ENCODE measurements around the gene IGFN1.

DNA sequence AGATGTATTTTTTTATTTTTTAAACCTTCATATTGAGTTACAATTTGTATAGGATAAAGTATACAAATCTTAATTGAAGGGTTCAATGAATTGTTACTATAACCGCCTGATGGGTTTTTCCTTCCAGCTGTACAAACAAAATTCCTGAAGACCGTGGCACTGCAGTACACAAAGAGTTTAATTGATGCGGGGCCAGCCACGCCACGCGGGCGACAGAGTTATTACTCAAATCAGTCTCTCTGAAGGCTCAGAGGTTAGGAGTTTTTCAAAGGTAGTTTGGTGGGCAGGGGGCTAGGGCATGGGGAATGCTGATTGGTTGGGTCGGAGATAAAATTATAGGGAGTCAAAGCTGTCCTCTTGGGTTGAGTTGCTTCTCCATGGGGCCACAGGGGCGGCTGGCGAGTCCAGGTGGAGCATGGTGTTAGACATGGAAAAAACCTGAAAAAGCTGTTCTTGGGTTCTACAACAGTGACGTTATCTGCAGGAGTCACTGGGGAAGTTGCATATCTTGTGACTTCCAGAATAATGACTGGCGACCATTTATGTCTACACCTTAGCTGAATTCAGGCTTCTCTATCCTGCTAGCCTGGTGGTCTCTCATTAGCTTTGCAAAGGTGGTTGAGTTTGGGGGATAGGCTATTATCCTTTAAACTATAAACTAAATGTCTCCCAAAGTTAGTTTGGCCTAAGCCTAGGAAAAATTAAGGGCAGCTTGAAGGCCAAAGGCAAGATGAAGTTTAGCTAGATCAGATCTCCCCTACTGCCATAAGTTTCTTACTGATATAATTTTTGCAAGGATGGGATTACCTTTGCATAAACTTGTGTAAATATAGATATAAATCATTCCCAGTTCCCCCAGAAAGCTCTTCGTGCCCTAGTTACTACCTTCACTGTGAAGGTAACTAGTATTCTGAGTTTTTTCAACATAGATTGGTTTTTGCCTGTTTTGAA lies 23.3 kb upstream of the IGFN1 start:
- TF ChIP-seq CTCF (IDR thresholded peaks at IDR 0.05): no peak
- TF ChIP-seq POLR2A (IDR thresholded peaks at IDR 0.05): no peak
